SU-DHL-6 (cell line): ENCODE results near the gene FADS1.

Source experiments
- H2AFZ ChIP-seq: fragments of 200-600 bp; sonication (generic); 2 replicates; pipeline ENCODE4 v1.6.1; 2014; ENCODE audit warnings: low read depth, mild to moderate bottlenecking, moderate library complexity, mixed read lengths, antibody characterized with exemption, low read length; ENCODE audit not compliant: severe bottlenecking
- H3F3A ChIP-seq: fragments of 200-600 bp; shearing (Covaris generic); 2 replicates; pipeline ENCODE4 v1.6.0; 2016; ENCODE audit warnings: antibody characterized with exemption, mild to moderate bottlenecking; ENCODE audit not compliant: insufficient read depth
- H3K27ac ChIP-seq: fragments of 200-600 bp; sonication (generic); 2 replicates; pipeline ENCODE4 v1.5.1; 2016; ENCODE audit warnings: low read depth, mild to moderate bottlenecking, low read length, moderate library complexity, mixed read lengths
- H3K27me3 ChIP-seq: fragments of 200-600 bp; sonication (generic), shearing (Covaris generic); 2 replicates; pipeline ENCODE4 v1.6.0; 2014; ENCODE audit warnings: mild to moderate bottlenecking, low read length
- H3K36me3 ChIP-seq: fragments of 200-600 bp; sonication (generic); 2 replicates; pipeline ENCODE4 v1.6.1; 2014; ENCODE audit warnings: mild to moderate bottlenecking, low read length, mixed read lengths
- H3K4me2 ChIP-seq: fragments of 300-600, 200-600 bp; shearing (Covaris generic), sonication (generic); 2 replicates; pipeline ENCODE4 v1.6.0; 2014; ENCODE audit warnings: low read length, low read depth, mild to moderate bottlenecking; ENCODE audit not compliant: poor library complexity, severe bottlenecking
- H3K4me3 ChIP-seq: fragments of 200-600 bp; sonication (generic); 2 replicates; pipeline ENCODE4 v1.5.1; 2014; ENCODE audit warnings: antibody characterized with exemption, low read length, mild to moderate bottlenecking, mixed read lengths; ENCODE audit not compliant: insufficient read depth, poor library complexity, severe bottlenecking
- H3K79me2 ChIP-seq: fragments of 200-600 bp; sonication (generic); 2 replicates; pipeline ENCODE4 v1.6.1; 2014; ENCODE audit warnings: mild to moderate bottlenecking, low read length, moderate library complexity; ENCODE audit not compliant: insufficient read depth
- H3K9ac ChIP-seq: fragments of 200-600 bp; sonication (generic); 2 replicates; pipeline ENCODE4 v1.7.0; 2014; ENCODE audit warnings: mild to moderate bottlenecking, low read length
- H3K9me2 ChIP-seq: fragments of 200-600 bp; sonication (generic); replicated peaks from 2 replicates; pipeline ENCODE4 v1.6.1; 2014; ENCODE audit warnings: low read length; ENCODE audit not compliant: insufficient read depth
- H3K9me3 ChIP-seq: fragments of 200-600 bp; sonication (generic); 2 replicates; pipeline ENCODE4 v1.6.1; 2014; ENCODE audit warnings: low read length, mixed read lengths; ENCODE audit not compliant: insufficient read depth
- H4K20me1 ChIP-seq: fragments of 200-600 bp; sonication (generic); 2 replicates; pipeline ENCODE4 v1.6.1; 2014; ENCODE audit warnings: low read depth, mild to moderate bottlenecking, antibody characterized with exemption, low read length, moderate library complexity, mixed read lengths
- CTCF ChIP-seq: fragments of 200-600 bp; sonication (generic); IDR thresholded peaks from one replicate; pipeline ENCODE4 v1.5.1; 2017; ENCODE audit warnings: antibody characterized with exemption, mild to moderate bottlenecking, low read length, moderate library complexity; ENCODE audit not compliant: insufficient read depth, poor library complexity, severe bottlenecking
- EZH2phosphoT487 ChIP-seq: fragments of 200-600 bp; sonication (generic), shearing (Covaris generic); conservative IDR thresholded peaks from 2 replicates; pipeline ENCODE4 v1.6.1; 2018; ENCODE audit warnings: mild to moderate bottlenecking, antibody characterized with exemption, low read length, moderate library complexity, mixed read lengths

FADS1 gene

GRCh38 chr11:61779666-61780525 is 36.9 kb downstream of the FADS1 start:
- H4K20me1 ChIP-seq, result no peaks in the 10 kb centered on the region
- TF ChIP-seq EZH2phosphoT487 (no peak), CTCF (no peak)
- no peaks in the 10 kb centered on the region for H3K9me2 ChIP-seq
- no peaks in the 10 kb centered on the region for H3F3A ChIP-seq
- H3K9ac ChIP-seq, result no peak overlapping the region
- H3K4me3 ChIP-seq, result no peak overlapping the region
- no peak overlapping the region for H3K27ac ChIP-seq
- no peaks in the 10 kb centered on the region for H3K79me2 ChIP-seq
- no peaks in the 10 kb centered on the region for H3K27me3 ChIP-seq
- no peak overlapping the region for H2AFZ ChIP-seq
- no peak overlapping the region for H3K4me2 ChIP-seq
- H3K36me3 ChIP-seq, result no peaks in the 10 kb centered on the region
- H3K9me3 ChIP-seq, result no peaks in the 10 kb centered on the region

- Histone ChIP-seq H3K4me3 (no peak overlapping the region), H3K9ac (no peak overlapping the region), H3K27ac (no peak overlapping the region), H3F3A (no peaks in the 10 kb centered on the region), H4K20me1 (no peaks in the 10 kb centered on the region), H3K9me2 (no peaks in the 10 kb centered on the region), H3K79me2 (no peaks in the 10 kb centered on the region), H3K27me3 (no peaks in the 10 kb centered on the region), H2AFZ (no peak overlapping the region), H3K9me3 (no peaks in the 10 kb centered on the region), H3K4me2 (no peak overlapping the region), H3K36me3 (no peaks in the 10 kb centered on the region)
- TF ChIP-seq EZH2phosphoT487 (no peak), CTCF (no peak)
Measured at GRCh38 chr11:61778920-61779650, 37.7 kb downstream of the FADS1 start.

GRCh38 chr11:61778357-61778886 is 38.4 kb downstream of the FADS1 start:
- Histone ChIP-seq H3K4me2 (no peak overlapping the region), H3K36me3 (no peaks in the 10 kb centered on the region), H3K9me2 (no peaks in the 10 kb centered on the region), H3K4me3 (no peak overlapping the region), H3K9ac (no peak overlapping the region), H3F3A (no peaks in the 10 kb centered on the region), H3K9me3 (no peaks in the 10 kb centered on the region), H4K20me1 (no peaks in the 10 kb centered on the region), H3K27me3 (no peaks in the 10 kb centered on the region), H3K27ac (no peak overlapping the region), H3K79me2 (no peaks in the 10 kb centered on the region), H2AFZ (no peak overlapping the region)
- TF ChIP-seq CTCF (no peak), EZH2phosphoT487 (no peak)
